Mesendoderm (in vitro differentiated cells): ENCODE results near the gene CEPT1.

Source experiments
- DNase-seq: peaks from one replicate; pipeline ENCODE4 v3.0.0; 2013
- H2AK5ac ChIP-seq: 2 replicates; pipeline ENCODE4 v1.6.1; 2013; ENCODE audit warnings: low read length, inconsistent platforms
- H2BK120ac ChIP-seq: 2 replicates; pipeline ENCODE4 v1.6.1; 2013; ENCODE audit warnings: low read depth, mild to moderate bottlenecking, low read length, moderate library complexity, mixed read lengths
- H2BK15ac ChIP-seq: replicated peaks from 2 replicates; pipeline ENCODE4 v1.6.1; 2013; ENCODE audit warnings: low read depth, mild to moderate bottlenecking, moderate library complexity
- H2BK5ac ChIP-seq: 2 replicates; pipeline ENCODE4 v1.6.1; 2013; ENCODE audit warnings: low read length, inconsistent platforms
- H3K18ac ChIP-seq: 2 replicates; pipeline ENCODE4 v1.6.1; 2013; ENCODE audit warnings: mild to moderate bottlenecking, low read length, mixed read lengths
- H3K23ac ChIP-seq: one replicate; pipeline ENCODE4 v1.6.1; 2013; ENCODE audit warnings: low read length
- H3K27ac ChIP-seq: 2 replicates; pipeline ENCODE4 v1.5.1; 2013; ENCODE audit warnings: low read depth, mild to moderate bottlenecking, inconsistent platforms, low read length, moderate library complexity
- H3K27me3 ChIP-seq: 2 replicates; pipeline ENCODE4 v1.6.1; 2013; ENCODE audit warnings: low read length, control low read depth, mild to moderate bottlenecking, inconsistent platforms; ENCODE audit not compliant: insufficient read depth, poor library complexity
- H3K36me3 ChIP-seq: 2 replicates; pipeline ENCODE4 v1.6.1; 2013; ENCODE audit warnings: low read length, inconsistent platforms; ENCODE audit not compliant: control insufficient read depth, insufficient read depth
- H3K4ac ChIP-seq: one replicate; pipeline ENCODE4 v1.6.1; 2013; ENCODE audit warnings: low read depth, mild to moderate bottlenecking, low read length, moderate library complexity
- H3K4me1 ChIP-seq: 2 replicates; pipeline ENCODE4 v1.6.1; 2013; ENCODE audit warnings: low read depth, low read length, inconsistent platforms; ENCODE audit not compliant: control insufficient read depth
- H3K4me2 ChIP-seq: 2 replicates; pipeline ENCODE4 v1.6.1; 2013; ENCODE audit warnings: low read length
- H3K4me3 ChIP-seq: 2 replicates; pipeline ENCODE4 v1.5.1; 2013; ENCODE audit warnings: mild to moderate bottlenecking, low read length
- H3K56ac ChIP-seq: one replicate; pipeline ENCODE4 v1.6.1; 2013; ENCODE audit warnings: low read length
- H3K79me1 ChIP-seq: 2 replicates; pipeline ENCODE4 v1.6.1; 2013; ENCODE audit warnings: low read length, inconsistent platforms
- H3K79me2 ChIP-seq: 2 replicates; pipeline ENCODE4 v1.6.1; 2013; ENCODE audit warnings: mild to moderate bottlenecking, low read length; ENCODE audit not compliant: control insufficient read depth, insufficient read depth
- H3K9ac ChIP-seq: 2 replicates; pipeline ENCODE4 v1.6.1; 2013; ENCODE audit warnings: low read length, inconsistent platforms
- H4K5ac ChIP-seq: one replicate; pipeline ENCODE4 v1.6.1; 2013; ENCODE audit warnings: low read length
- H4K8ac ChIP-seq: one replicate; pipeline ENCODE4 v1.6.1; 2013; ENCODE audit warnings: low read depth, mild to moderate bottlenecking, control low read depth, low read length, moderate library complexity
- WGBS: extraction: QIAGEN DNeasy Blood & Tissue Kit; methylation state at CpG from one replicate; pipeline ENCODE4 v1.1.7; 2013; ENCODE audit warnings: low lambda C conversion rate, missing lambda C conversion rate; ENCODE audit not compliant: insufficient coverage; ENCODE audit errors: extremely low coverage; 5-methylcytosine and 5-hydroxymethylcytosine counted together

CEPT1 gene

DNA sequence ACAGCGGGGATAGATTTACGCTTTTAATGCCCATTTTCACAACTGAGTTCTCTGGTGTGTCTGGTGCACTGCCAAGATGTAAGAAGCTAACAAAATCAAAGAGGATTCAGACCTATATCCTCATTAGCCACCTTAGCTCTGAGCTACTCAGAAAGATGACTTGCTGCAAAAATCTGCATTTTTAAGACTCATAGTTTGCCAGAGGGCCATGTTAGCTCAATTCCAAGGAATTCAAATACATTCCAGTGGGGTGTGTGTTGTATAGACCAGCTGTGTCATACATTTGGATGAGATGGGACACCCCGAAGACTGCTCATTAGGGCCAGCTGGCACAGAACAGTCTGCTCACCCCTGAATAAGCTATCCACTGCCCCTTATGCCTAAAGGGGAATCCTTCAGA lies 51.5 kb downstream of the CEPT1 start:
- H3K27ac ChIP-seq: no peak overlapping the region
- no peak overlapping the region for H2BK15ac ChIP-seq
- no peak overlapping the region for H3K4me2 ChIP-seq
- H3K4ac ChIP-seq: no peak overlapping the region
- H3K79me2 ChIP-seq: no peaks in the 10 kb centered on the region
- H3K56ac ChIP-seq: no peak overlapping the region
- H3K27me3 ChIP-seq: no peaks in the 10 kb centered on the region
- no peak overlapping the region for H2BK5ac ChIP-seq
- no peak overlapping the region for H3K9ac ChIP-seq
- no peaks in the 10 kb centered on the region for H3K79me1 ChIP-seq
- H3K23ac ChIP-seq: no peak overlapping the region
- no peak overlapping the region for H3K18ac ChIP-seq
- H3K4me3 ChIP-seq: no peak overlapping the region
- no peak overlapping the region for H4K5ac ChIP-seq
- H2AK5ac ChIP-seq: no peak overlapping the region
- no peak overlapping the region for H2BK120ac ChIP-seq
- H3K4me1 ChIP-seq: peaks cover 3% of the 10 kb centered on the region
- no peak for DNase-seq
- H4K8ac ChIP-seq: no peak overlapping the region
- peaks cover 3% of the 10 kb centered on the region for H3K36me3 ChIP-seq
- no CpG with 5 or more reads among the region's 3 CpGs for WGBS

DNA sequence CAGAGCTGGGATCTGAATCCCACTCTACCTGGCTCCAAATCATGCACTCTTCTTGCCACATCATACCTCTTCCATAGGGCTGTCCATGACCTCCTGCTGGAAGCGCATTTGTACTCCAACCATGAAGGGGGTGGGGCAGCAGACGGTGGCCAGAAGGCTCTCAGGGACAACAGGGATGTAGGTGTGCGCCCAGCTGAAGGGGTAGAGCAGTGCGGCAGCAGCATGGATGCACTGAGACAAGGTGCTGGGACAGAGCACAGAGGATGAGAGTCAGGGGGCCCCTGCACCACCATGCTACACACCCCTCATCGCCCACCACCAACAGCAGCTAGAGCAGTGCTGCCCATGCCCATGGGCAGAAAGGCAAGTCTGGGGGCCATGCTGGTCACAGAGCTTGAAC lies 52.1 kb downstream of the CEPT1 start:
- DNase-seq: no peak
- no peak overlapping the region for H3K4me2 ChIP-seq
- H2AK5ac ChIP-seq: no peak overlapping the region
- no peak overlapping the region for H2BK15ac ChIP-seq
- WGBS: no CpG with 5 or more reads among the region's 5 CpGs
- no peak overlapping the region for H3K9ac ChIP-seq
- no peak overlapping the region for H3K18ac ChIP-seq
- H4K5ac ChIP-seq: no peak overlapping the region
- no peaks in the 10 kb centered on the region for H3K27me3 ChIP-seq
- no peak overlapping the region for H3K4ac ChIP-seq
- H3K36me3 ChIP-seq: no peaks in the 10 kb centered on the region
- H4K8ac ChIP-seq: no peak overlapping the region
- H3K79me2 ChIP-seq: no peaks in the 10 kb centered on the region
- H3K27ac ChIP-seq: no peak overlapping the region
- H2BK5ac ChIP-seq: no peak overlapping the region
- H3K4me1 ChIP-seq: peaks cover 3% of the 10 kb centered on the region
- H3K79me1 ChIP-seq: no peaks in the 10 kb centered on the region
- H2BK120ac ChIP-seq: no peak overlapping the region
- no peak overlapping the region for H3K56ac ChIP-seq
- no peak overlapping the region for H3K23ac ChIP-seq
- H3K4me3 ChIP-seq: no peak overlapping the region

DNA sequence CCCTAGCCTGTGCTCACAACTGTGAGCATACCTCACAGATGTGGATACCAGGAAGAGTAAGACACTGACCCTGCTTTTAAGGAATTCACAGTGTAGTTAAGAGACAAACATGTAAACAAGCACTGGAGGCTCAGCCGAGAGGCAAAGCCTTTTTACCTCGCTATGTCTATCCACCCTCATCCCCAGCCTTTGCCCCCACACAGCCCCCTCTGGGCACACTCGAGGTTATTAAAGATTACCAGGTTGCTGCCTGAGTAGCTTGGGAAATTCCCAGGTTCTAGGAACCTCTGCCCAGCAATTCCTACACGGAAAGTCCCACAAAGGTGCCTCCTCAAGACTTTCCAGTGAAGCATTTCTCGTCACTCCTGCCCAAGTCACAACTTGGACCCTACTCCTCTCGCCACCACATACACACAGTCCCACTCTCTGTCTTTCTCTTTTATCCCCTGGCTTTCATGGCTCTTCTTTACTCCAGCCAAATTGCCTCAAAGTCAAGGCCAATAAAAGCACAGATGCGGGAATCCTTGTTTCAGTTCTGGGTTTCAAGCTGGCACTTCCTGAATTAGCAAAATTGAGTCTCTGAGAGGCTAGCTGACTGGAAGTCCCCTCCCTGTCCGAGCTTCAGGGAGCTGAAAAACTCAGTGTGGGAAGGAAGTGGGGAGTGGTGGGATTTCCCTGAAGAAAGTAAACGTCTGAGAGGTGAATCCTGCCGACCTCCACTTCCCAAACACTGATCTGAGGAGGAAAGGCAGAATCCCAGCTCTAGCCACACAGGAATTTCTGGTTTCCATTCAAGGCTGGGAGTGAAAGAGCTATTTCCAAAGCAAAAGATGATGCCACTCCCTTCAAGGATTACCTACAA lies 52.9 kb downstream of the CEPT1 start:
- no peak overlapping the region for H3K4ac ChIP-seq
- no peak overlapping the region for H3K4me2 ChIP-seq
- WGBS: no CpG with 5 or more reads among the region's 10 CpGs
- no peaks in the 10 kb centered on the region for H3K27me3 ChIP-seq
- peak overlapping the region; percentile 46 for H3K56ac ChIP-seq
- DNase-seq: peak; percentile 57
- no peak overlapping the region for H2AK5ac ChIP-seq
- H3K79me1 ChIP-seq: no peaks in the 10 kb centered on the region
- H3K4me1 ChIP-seq: peaks cover 3% of the 10 kb centered on the region
- H3K4me3 ChIP-seq: no peak overlapping the region
- H2BK120ac ChIP-seq: no peak overlapping the region
- no peak overlapping the region for H3K9ac ChIP-seq
- no peaks in the 10 kb centered on the region for H3K79me2 ChIP-seq
- H3K36me3 ChIP-seq: no peaks in the 10 kb centered on the region
- H4K5ac ChIP-seq: no peak overlapping the region
- no peak overlapping the region for H3K23ac ChIP-seq
- no peak overlapping the region for H3K27ac ChIP-seq
- no peak overlapping the region for H4K8ac ChIP-seq
- H3K18ac ChIP-seq: no peak overlapping the region
- H2BK5ac ChIP-seq: no peak overlapping the region
- H2BK15ac ChIP-seq: no peak overlapping the region

DNA sequence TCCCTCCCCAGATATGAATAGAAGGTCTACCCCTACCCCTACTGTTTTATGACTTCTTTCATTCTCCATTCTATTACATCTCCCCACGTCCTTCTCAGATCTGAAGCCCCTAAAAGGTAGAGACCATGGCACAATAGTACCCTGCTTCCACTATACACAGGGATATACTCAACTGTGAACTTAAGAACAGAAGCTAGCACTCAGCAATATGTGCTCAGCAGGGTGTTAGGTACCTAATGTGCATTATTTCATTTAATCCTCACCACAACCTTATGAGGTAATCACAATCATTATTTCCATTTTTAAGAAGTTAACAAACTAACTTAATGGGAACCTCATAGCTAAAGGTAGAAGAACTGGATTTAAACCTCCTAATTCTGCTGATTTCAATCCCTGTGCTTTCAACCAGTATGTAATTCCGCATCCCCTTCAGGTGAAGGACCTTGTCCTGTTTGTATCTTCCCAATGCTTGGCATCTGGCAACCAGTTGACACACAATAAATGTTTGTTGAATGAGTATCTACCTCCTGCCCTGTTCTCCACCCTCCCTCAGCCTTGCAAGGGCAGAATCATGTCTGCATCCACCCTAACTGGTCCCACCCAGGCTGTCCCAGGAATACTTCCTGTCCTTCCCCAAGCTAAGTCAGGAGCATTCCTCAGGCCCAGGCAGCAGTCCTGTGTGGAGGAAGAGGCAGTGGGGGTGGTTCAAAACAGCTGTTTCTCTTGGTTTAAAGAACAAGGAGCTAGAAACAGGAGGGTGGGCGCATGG lies 53.9 kb downstream of the CEPT1 start:
- Histone ChIP-seq H3K9ac (no peak overlapping the region), H3K36me3 (no peaks in the 10 kb centered on the region), H2BK15ac (no peak overlapping the region), H3K4ac (no peak overlapping the region), H3K56ac (no peak overlapping the region), H3K27ac (no peak overlapping the region), H2BK120ac (no peak overlapping the region), H2BK5ac (no peak overlapping the region), H3K79me1 (no peaks in the 10 kb centered on the region), H3K27me3 (no peaks in the 10 kb centered on the region), H3K18ac (no peak overlapping the region), H4K5ac (no peak overlapping the region), H4K8ac (no peak overlapping the region), H3K4me1 (peaks cover 3% of the 10 kb centered on the region), H3K79me2 (no peaks in the 10 kb centered on the region), H3K23ac (no peak overlapping the region), H3K4me3 (no peak overlapping the region), H3K4me2 (no peak overlapping the region), H2AK5ac (no peak overlapping the region)
- DNase-seq: no peak
- no CpG with 5 or more reads among the region's 3 CpGs for WGBS

DNA sequence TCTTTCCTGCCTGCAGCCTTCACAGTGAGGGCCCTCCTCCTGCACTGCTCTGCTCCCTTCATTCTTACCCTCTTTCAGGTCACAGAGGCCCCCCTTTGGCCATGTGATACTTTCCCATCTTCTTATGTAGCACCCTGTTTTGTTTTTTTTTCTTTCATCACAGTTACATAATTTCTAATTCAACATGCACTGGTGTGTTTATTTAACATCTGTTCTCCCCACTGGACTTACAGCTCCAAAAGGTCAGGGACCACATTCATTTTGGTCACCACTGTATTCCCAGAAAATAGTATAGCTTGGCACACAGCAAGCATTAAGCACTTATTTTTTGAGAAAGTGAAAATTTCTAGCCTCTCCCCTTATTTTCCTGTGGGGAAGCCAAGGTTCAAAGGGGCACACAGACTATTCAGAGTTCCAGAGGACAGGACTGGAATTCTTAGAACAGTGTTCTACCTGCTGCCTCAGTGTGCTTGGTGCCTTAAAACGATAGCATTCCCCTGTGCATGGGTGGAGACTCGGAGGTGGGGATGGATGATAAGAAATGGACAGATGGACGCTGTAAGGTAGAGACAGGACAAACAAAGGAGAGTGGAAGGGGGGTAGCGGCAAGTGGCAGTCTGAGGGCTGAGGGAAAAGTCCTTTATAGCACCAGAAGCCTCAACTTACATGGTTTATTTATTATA lies 55.1 kb downstream of the CEPT1 start:
- Histone ChIP-seq H3K4ac (no peak overlapping the region), H3K27me3 (no peaks in the 10 kb centered on the region), H3K18ac (no peak overlapping the region), H3K4me3 (no peak overlapping the region), H3K79me1 (no peaks in the 10 kb centered on the region), H2AK5ac (no peak overlapping the region), H3K23ac (no peak overlapping the region), H3K4me1 (peaks cover 3% of the 10 kb centered on the region), H3K9ac (no peak overlapping the region), H4K8ac (no peak overlapping the region), H3K79me2 (no peaks in the 10 kb centered on the region), H3K4me2 (no peak overlapping the region), H2BK15ac (no peak overlapping the region), H3K27ac (no peak overlapping the region), H3K36me3 (no peaks in the 10 kb centered on the region), H4K5ac (no peak overlapping the region), H2BK120ac (no peak overlapping the region), H2BK5ac (no peak overlapping the region), H3K56ac (no peak overlapping the region)
- WGBS: no CpG with 5 or more reads among the region's 4 CpGs
- DNase-seq: no peak
